COLO829 (cell line): ENCODE results near the gene MDM4.
"Not testable (repeated sequence)": the region's sequence is repeated elsewhere in the genome, so short reads cannot be mapped to it uniquely, and the experiment has no call there.

Experiments used
- DNase-seq: peaks from one replicate; pipeline ENCODE4 v3.0.0; 2012; ENCODE audit warnings: low spot score

MDM4 gene

GRCh38 chr1:204516180-204516879 lies at the start of gene MDM4:
Gene MDM4, plus strand, starts transcription at chr1:204516406. Its CDS starts 9,113 bp downstream, at chr1:204525519.
- peak; percentile 97 for DNase-seq

- peak; percentile 87 for DNase-seq
Measured at GRCh38 chr1:204466416-204467405, 49.5 kb upstream of the MDM4 start.

- DNase-seq: no peak
Measured at GRCh38 chr1:204468206-204468605, 48.0 kb upstream of the MDM4 start.

GRCh38 chr1:204468766-204469302 lies 47.4 kb upstream of the MDM4 start:
- DNase-seq: no peak

GRCh38 chr1:204469304-204469703 lies 46.9 kb upstream of the MDM4 start:
- no peak for DNase-seq

GRCh38 chr1:204471687-204472086 lies 44.5 kb upstream of the MDM4 start:
- no peak for DNase-seq

- DNase-seq: no peak
Measured at GRCh38 chr1:204472660-204473059, 43.5 kb upstream of the MDM4 start.

- DNase-seq: no peak
Measured at GRCh38 chr1:204473400-204473965, 42.7 kb upstream of the MDM4 start.

GRCh38 chr1:204475656-204476432 lies 40.4 kb upstream of the MDM4 start:
- no peak for DNase-seq

- no peak for DNase-seq
Measured at GRCh38 chr1:204476563-204476962, 39.6 kb upstream of the MDM4 start.

- DNase-seq: no peak
Measured at GRCh38 chr1:204477036-204477740, 39.0 kb upstream of the MDM4 start.

GRCh38 chr1:204478172-204478899 lies 37.9 kb upstream of the MDM4 start:
- no peak for DNase-seq

- no peak for DNase-seq
Measured at GRCh38 chr1:204478921-204479320, 37.3 kb upstream of the MDM4 start.

- peak; percentile 62 for DNase-seq
Measured at GRCh38 chr1:204479387-204480136, 36.6 kb upstream of the MDM4 start.

GRCh38 chr1:204480515-204480914 lies 35.7 kb upstream of the MDM4 start:
- DNase-seq: no peak

GRCh38 chr1:204483791-204484190 lies 32.4 kb upstream of the MDM4 start:
- no peak for DNase-seq

GRCh38 chr1:204486513-204487255 lies 29.5 kb upstream of the MDM4 start:
- DNase-seq: not testable (repeated sequence)

GRCh38 chr1:204487256-204487615 lies 29.0 kb upstream of the MDM4 start:
- no peak for DNase-seq

- DNase-seq: no peak
Measured at GRCh38 chr1:204491655-204492054, 24.6 kb upstream of the MDM4 start.
